Activated gamma-delta T cell treated with anti-CD3 and anti-CD28 coated beads, Interleukin-2, amount 50 U/mL, for 16 hours (primary cell): ENCODE results near the gene TECPR1.

Source experiments
- DNase-seq: peaks from one replicate; pipeline ENCODE4 v3.0.0-alpha.2; 2020; ENCODE audit warnings: low read depth

The TECPR1 gene

GRCh38 chr7:98251601-98252424 lies at the start of gene TECPR1:
TSS of gene TECPR1 (minus strand) at chr7:98252232. CDS start at chr7:98246146, 6,086 bp downstream.
- DNase-seq = peak; percentile 78

GRCh38 chr7:98300595-98301372 lies 48.8 kb upstream of the TECPR1 start:
- no peak for DNase-seq

GRCh38 chr7:98297626-98298286 lies 45.7 kb upstream of the TECPR1 start:
- no peak for DNase-seq

GRCh38 chr7:98296833-98297232 lies 44.8 kb upstream of the TECPR1 start:
- no peak for DNase-seq

GRCh38 chr7:98295467-98296192 lies 43.6 kb upstream of the TECPR1 start:
- no peak for DNase-seq

GRCh38 chr7:98294798-98295382 lies 42.9 kb upstream of the TECPR1 start:
- no peak for DNase-seq

GRCh38 chr7:98294326-98294725 lies 42.3 kb upstream of the TECPR1 start:
- DNase-seq = no peak

- DNase-seq = no peak
Observed at GRCh38 chr7:98293746-98294145, 41.7 kb upstream of the TECPR1 start.

- no peak for DNase-seq
Observed at GRCh38 chr7:98293265-98293664, 41.2 kb upstream of the TECPR1 start.

- DNase-seq = no peak
Observed at GRCh38 chr7:98291717-98292116, 39.7 kb upstream of the TECPR1 start.

GRCh38 chr7:98289333-98289875 lies 37.4 kb upstream of the TECPR1 start:
- DNase-seq = no peak

GRCh38 chr7:98288064-98288823 lies 36.2 kb upstream of the TECPR1 start:
- no peak for DNase-seq

- DNase-seq = no peak
Observed at GRCh38 chr7:98287486-98287959, 35.5 kb upstream of the TECPR1 start.

- no peak for DNase-seq
Observed at GRCh38 chr7:98286701-98287485, 34.9 kb upstream of the TECPR1 start.

GRCh38 chr7:98286093-98286539 lies 34.1 kb upstream of the TECPR1 start:
- no peak for DNase-seq

GRCh38 chr7:98285157-98286092 lies 33.4 kb upstream of the TECPR1 start:
- DNase-seq = no peak

- no peak for DNase-seq
Observed at GRCh38 chr7:98284335-98285036, 32.5 kb upstream of the TECPR1 start.

GRCh38 chr7:98283887-98284222 lies 31.8 kb upstream of the TECPR1 start:
- no peak for DNase-seq
